Panc1 (cell line): ENCODE measurements around the gene TCF20. TPM values are rescaled to one million over a fixed set of nuclear protein-coding genes. Genes with fewer than 3 reads are reported as not detected.

Experiments
- ATAC-seq: fragments of 200-7000 bp; cut with Tn5 transposase; 2 replicates; pipeline ENCODE4 v1.9.1; 2020; ENCODE audit warnings: mild to moderate bottlenecking, moderate library complexity
- BruUV-seq: library from RNA; stranded (reverse); fragments of 400-500 nt; replicated peaks from 2 replicates; lab custom pipeline; 2021; lab: Mats Ljungman, UMichigan
- CTCF ChIA-PET: fragments of 300-600 bp; sonication (Branson Sonifier 250); formaldehyde crosslinking; loops from one replicate; lab custom pipeline; 2022; ENCODE audit warnings: antibody characterized with exemption; lab: Charles Lee
- POLR2A ChIA-PET: fragments of 300-600 bp; sonication (Branson Sonifier 250); formaldehyde crosslinking; loops from one replicate; lab custom pipeline; 2022; ENCODE audit warnings: antibody characterized with exemption; lab: Charles Lee
- DNase-seq: peaks from one replicate; pipeline ENCODE4 v3.0.0-alpha.2; 2010; ENCODE audit warnings: low read depth, low spot score
- H3K27ac ChIP-seq: 2 replicates; pipeline ENCODE4 v1.5.1; 2011; ENCODE audit warnings: mild to moderate bottlenecking, low read length, inconsistent platforms
- H3K27me3 ChIP-seq: fragments of 200-500 bp; sonication (Bioruptor generic); 2 replicates; pipeline ENCODE4 v1.6.0; 2014; ENCODE audit warnings: low read length, inconsistent platforms; ENCODE audit not compliant: control insufficient read depth, insufficient read depth
- H3K36me3 ChIP-seq: fragments of 200-500 bp; sonication (Bioruptor generic); 2 replicates; pipeline ENCODE4 v1.5.1; 2014; ENCODE audit warnings: inconsistent platforms, mild to moderate bottlenecking, low read length, moderate library complexity; ENCODE audit not compliant: control insufficient read depth, insufficient read depth
- H3K4me1 ChIP-seq: 2 replicates; pipeline ENCODE4 v1.5.1; 2011; ENCODE audit warnings: inconsistent platforms, mild to moderate bottlenecking, low read length, moderate library complexity; ENCODE audit not compliant: control insufficient read depth, insufficient read depth
- H3K4me3 ChIP-seq, 2 experiments: 2 replicates each; pipeline ENCODE4 v1.5.1; 2011 to 2012; ENCODE audit warnings: low read depth in 2 of 2, low read length in 2 of 2, mild to moderate bottlenecking in 2 of 2, inconsistent platforms in 1 of 2, moderate library complexity in 1 of 2
- H3K9me3 ChIP-seq: fragments of 200-500 bp; sonication (Bioruptor generic); 2 replicates; pipeline ENCODE4 v1.5.1; 2014; ENCODE audit warnings: low read depth, mild to moderate bottlenecking, inconsistent platforms, low read length, moderate library complexity; ENCODE audit not compliant: control insufficient read depth, insufficient read depth
- POLR2AphosphoS5 ChIP-seq: IDR thresholded peaks from 2 replicates; pipeline ENCODE4 v1.6.1; 2012; ENCODE audit warnings: mild to moderate bottlenecking, low read depth, low read length, moderate library complexity
- SIN3A ChIP-seq: IDR thresholded peaks from 2 replicates; pipeline ENCODE4 v1.6.1; 2012; ENCODE audit warnings: low read depth, mild to moderate bottlenecking, low read length, moderate library complexity, borderline replicate concordance; ENCODE audit not compliant: insufficient read depth
- TCF7L2 ChIP-seq: IDR thresholded peaks from 2 replicates; pipeline ENCODE4 v1.6.1; 2011; ENCODE audit warnings: mild to moderate bottlenecking, low read depth, low read length, inconsistent platforms
- in situ Hi-C: cut with HindIII; loops from 2 replicates; pipeline ENCODE4 v1.10.0; 2016; ENCODE audit warnings: low sequenced_read_pairs, low pct_unique_long_range_greater_than_20kb
- intact Hi-C: fragments of 100-400 bp; cut with micrococcal nuclease; formaldehyde crosslinking; loops from one replicate; pipeline ENCODE4 v1.10.0; 2022; ENCODE audit not compliant: unreplicated experiment
- total RNA-seq: library from RNA; stranded (reverse); gene quantifications from one replicate; pipeline ENCODE4 v1.2.1, GENCODE V29; 2021; ENCODE audit not compliant: unreplicated experiment
- TF ChIP-seq, protein P1 (sequence below): fragments of 450-650 bp; IDR thresholded peaks from 2 replicates; pipeline ENCODE4 v1.5.1; 2017; ENCODE audit warnings: mild to moderate bottlenecking
- TF ChIP-seq, protein P2 (sequence below), 2 experiments: IDR thresholded peaks; 2 replicates each; pipeline ENCODE4 v1.6.1; 2011 to 2012; ENCODE audit warnings: low read depth in 2 of 2, control low read depth in 1 of 2, low read length in 1 of 2, mild to moderate bottlenecking in 1 of 2, moderate library complexity in 1 of 2; ENCODE audit not compliant: insufficient read depth in 1 of 2

Gene TCF20
- total RNA-seq, 1 experiment from 2014 or later = 79.8 TPM

DNA sequence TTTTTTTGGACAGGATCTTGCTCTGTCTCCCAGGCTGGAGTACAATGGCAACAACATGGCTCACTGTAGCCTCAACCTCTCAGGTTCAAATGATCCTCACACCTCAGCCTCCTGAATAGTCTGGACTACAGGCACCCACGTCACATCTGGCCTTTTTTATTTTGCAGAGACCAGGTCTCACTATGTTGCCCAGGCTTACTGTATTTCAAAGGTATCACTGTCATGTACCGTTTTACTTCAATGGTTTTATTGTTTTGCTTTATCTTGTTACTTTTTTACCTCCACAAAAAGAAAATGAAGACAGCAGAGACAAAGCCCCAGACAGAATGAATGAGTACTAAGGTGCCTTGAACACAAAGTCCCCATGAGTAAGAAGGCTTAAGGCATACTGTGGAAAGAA lies 5.1 kb downstream of the TCF20 start:
- no peaks in the 10 kb centered on the region for H3K9me3 ChIP-seq
- ChIA-PET POLR2A (no interaction called here), CTCF (no interaction called here)
- TF ChIP-seq, protein P1, sequence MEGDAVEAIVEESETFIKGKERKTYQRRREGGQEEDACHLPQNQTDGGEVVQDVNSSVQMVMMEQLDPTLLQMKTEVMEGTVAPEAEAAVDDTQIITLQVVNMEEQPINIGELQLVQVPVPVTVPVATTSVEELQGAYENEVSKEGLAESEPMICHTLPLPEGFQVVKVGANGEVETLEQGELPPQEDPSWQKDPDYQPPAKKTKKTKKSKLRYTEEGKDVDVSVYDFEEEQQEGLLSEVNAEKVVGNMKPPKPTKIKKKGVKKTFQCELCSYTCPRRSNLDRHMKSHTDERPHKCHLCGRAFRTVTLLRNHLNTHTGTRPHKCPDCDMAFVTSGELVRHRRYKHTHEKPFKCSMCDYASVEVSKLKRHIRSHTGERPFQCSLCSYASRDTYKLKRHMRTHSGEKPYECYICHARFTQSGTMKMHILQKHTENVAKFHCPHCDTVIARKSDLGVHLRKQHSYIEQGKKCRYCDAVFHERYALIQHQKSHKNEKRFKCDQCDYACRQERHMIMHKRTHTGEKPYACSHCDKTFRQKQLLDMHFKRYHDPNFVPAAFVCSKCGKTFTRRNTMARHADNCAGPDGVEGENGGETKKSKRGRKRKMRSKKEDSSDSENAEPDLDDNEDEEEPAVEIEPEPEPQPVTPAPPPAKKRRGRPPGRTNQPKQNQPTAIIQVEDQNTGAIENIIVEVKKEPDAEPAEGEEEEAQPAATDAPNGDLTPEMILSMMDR = no peak
- TF ChIP-seq TCF7L2 (no peak), SIN3A (no peak), POLR2AphosphoS5 (no peak)
- TF ChIP-seq, protein P2, sequence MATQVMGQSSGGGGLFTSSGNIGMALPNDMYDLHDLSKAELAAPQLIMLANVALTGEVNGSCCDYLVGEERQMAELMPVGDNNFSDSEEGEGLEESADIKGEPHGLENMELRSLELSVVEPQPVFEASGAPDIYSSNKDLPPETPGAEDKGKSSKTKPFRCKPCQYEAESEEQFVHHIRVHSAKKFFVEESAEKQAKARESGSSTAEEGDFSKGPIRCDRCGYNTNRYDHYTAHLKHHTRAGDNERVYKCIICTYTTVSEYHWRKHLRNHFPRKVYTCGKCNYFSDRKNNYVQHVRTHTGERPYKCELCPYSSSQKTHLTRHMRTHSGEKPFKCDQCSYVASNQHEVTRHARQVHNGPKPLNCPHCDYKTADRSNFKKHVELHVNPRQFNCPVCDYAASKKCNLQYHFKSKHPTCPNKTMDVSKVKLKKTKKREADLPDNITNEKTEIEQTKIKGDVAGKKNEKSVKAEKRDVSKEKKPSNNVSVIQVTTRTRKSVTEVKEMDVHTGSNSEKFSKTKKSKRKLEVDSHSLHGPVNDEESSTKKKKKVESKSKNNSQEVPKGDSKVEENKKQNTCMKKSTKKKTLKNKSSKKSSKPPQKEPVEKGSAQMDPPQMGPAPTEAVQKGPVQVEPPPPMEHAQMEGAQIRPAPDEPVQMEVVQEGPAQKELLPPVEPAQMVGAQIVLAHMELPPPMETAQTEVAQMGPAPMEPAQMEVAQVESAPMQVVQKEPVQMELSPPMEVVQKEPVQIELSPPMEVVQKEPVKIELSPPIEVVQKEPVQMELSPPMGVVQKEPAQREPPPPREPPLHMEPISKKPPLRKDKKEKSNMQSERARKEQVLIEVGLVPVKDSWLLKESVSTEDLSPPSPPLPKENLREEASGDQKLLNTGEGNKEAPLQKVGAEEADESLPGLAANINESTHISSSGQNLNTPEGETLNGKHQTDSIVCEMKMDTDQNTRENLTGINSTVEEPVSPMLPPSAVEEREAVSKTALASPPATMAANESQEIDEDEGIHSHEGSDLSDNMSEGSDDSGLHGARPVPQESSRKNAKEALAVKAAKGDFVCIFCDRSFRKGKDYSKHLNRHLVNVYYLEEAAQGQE (IDR thresholded peaks at IDR 0.05; ENCODE audit: insufficient read depth in 1 of 2, low read depth in 2 of 2, low read length in 1 of 2) = no peak
- no peaks in the 10 kb centered on the region for H3K27me3 ChIP-seq
- peaks cover 19% of the 10 kb centered on the region for H3K4me1 ChIP-seq
- DNase-seq (no peak), ATAC-seq (no peak)
- in situ Hi-C loops (no loop called here), intact Hi-C loops (loop anchor here (10.0 kb wide), 1 partner anchor 91 kb away; no protein-coding TSS in a partner anchor)
- H3K27ac ChIP-seq = no peak overlapping the region
- BruUV-seq = no TSS peak
- no peaks in the 10 kb centered on the region; the same call in none of the 2 replicates for H3K36me3 ChIP-seq
- no peak overlapping the region for H3K4me3 ChIP-seq

DNA sequence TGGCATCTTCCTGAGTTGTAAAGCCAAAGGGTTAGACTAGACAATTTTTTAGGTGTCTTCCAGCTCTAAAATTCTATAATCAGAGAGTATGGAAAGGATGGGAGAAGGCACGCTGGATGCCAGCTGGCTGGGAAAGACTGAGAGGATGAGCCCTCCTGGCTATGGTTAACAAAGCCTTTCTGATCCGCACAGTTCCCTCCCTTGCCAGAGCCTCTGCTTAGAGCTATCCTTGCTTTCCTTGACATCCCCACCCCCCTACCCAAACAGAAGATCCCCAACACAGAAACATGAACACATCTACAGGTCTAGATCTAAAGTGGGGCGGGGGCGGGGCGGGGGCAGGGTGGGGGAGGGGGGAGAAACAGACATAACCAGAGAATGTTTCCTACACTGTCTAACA lies 6.5 kb downstream of the TCF20 start:
- intact Hi-C loops (loop anchor here (10.0 kb wide), 1 partner anchor 89 kb away; no protein-coding TSS in a partner anchor), in situ Hi-C loops (no loop called here)
- Histone ChIP-seq H3K27me3 (no peaks in the 10 kb centered on the region), H3K4me1 (peaks cover 19% of the 10 kb centered on the region), H3K4me3 (no peak overlapping the region), H3K27ac (no peak overlapping the region), H3K9me3 (no peaks in the 10 kb centered on the region), H3K36me3 (no peaks in the 10 kb centered on the region; the same call in 1 of the 2 replicates)
- ATAC-seq (no peak), DNase-seq (no peak)
- no TSS peak for BruUV-seq
- POLR2A ChIA-PET = no interaction called here
- CTCF ChIA-PET = interaction anchor here (0.6 kb wide), 1 partner anchor 15 kb away, joined by 3 read pairs; no protein-coding TSS in a partner anchor
- TF ChIP-seq, protein P1 = no peak
- TF ChIP-seq, protein P2 (IDR thresholded peaks at IDR 0.05; ENCODE audit: insufficient read depth in 1 of 2, low read depth in 2 of 2, low read length in 1 of 2) = no peak
- TF ChIP-seq TCF7L2 (no peak), POLR2AphosphoS5 (no peak)
